GM23248 (cell line): Measurements from ENCODE around the gene GOLGA6D. TPM values are rescaled to one million over a fixed set of nuclear protein-coding genes. Genes with fewer than 3 reads are reported as not detected.
"Not testable (repeated sequence)": the region's sequence is repeated elsewhere in the genome, so short reads cannot be mapped to it uniquely, and the experiment has no call there.

Experiments
- DNase-seq: peaks from one replicate; pipeline ENCODE4 v3.0.0-alpha.2; 2015
- H2AFZ ChIP-seq: fragments of 200-600 bp; sonication (generic); 2 replicates; pipeline ENCODE4 v1.6.1; 2016; ENCODE audit warnings: antibody characterized with exemption
- H3F3A ChIP-seq: fragments of 200-600 bp; sonication (generic); 2 replicates; pipeline ENCODE4 v1.6.1; 2016; ENCODE audit warnings: mild to moderate bottlenecking, antibody characterized with exemption, mixed run types; ENCODE audit not compliant: insufficient read depth
- H3K27ac ChIP-seq: fragments of 200-600 bp; sonication (generic); 2 replicates; pipeline ENCODE4 v1.5.1; 2016; ENCODE audit warnings: mild to moderate bottlenecking
- H3K27me3 ChIP-seq: fragments of 200-600 bp; sonication (generic); replicated peaks from 2 replicates; pipeline ENCODE4 v1.6.1; 2016; ENCODE audit warnings: mild to moderate bottlenecking; ENCODE audit not compliant: insufficient read depth
- H3K36me3 ChIP-seq: fragments of 200-600 bp; sonication (generic); 2 replicates; pipeline ENCODE4 v1.6.1; 2016; ENCODE audit warnings: low read depth, mild to moderate bottlenecking
- H3K4me1 ChIP-seq: fragments of 200-600 bp; sonication (generic); 2 replicates; pipeline ENCODE4 v1.6.1; 2016; ENCODE audit warnings: mild to moderate bottlenecking; ENCODE audit not compliant: insufficient read depth
- H3K4me2 ChIP-seq: fragments of 200-600 bp; sonication (generic); one replicate; pipeline ENCODE4 v1.6.1; 2016; ENCODE audit warnings: mild to moderate bottlenecking; ENCODE audit not compliant: unreplicated experiment
- H3K4me3 ChIP-seq: fragments of 200-600 bp; sonication (generic); 2 replicates; pipeline ENCODE4 v1.5.1; 2016; ENCODE audit warnings: mild to moderate bottlenecking
- H3K79me2 ChIP-seq: fragments of 200-600 bp; sonication (generic); 2 replicates; pipeline ENCODE4 v1.6.1; 2016; ENCODE audit warnings: mild to moderate bottlenecking; ENCODE audit not compliant: insufficient read depth
- H3K9ac ChIP-seq: fragments of 200-600 bp; sonication (generic); 2 replicates; pipeline ENCODE4 v1.6.1; 2016; ENCODE audit warnings: mild to moderate bottlenecking
- H3K9me2 ChIP-seq: fragments of 200-600 bp; sonication (generic); 2 replicates; pipeline ENCODE4 v1.6.1; 2016; ENCODE audit warnings: mixed run types, mild to moderate bottlenecking, moderate library complexity; ENCODE audit not compliant: insufficient read depth
- H3K9me3 ChIP-seq: fragments of 200-600 bp; sonication (generic); one replicate; pipeline ENCODE4 v1.6.1; 2017; ENCODE audit warnings: low read depth
- H4K20me1 ChIP-seq: fragments of 200-600 bp; sonication (generic); 2 replicates; pipeline ENCODE4 v1.6.0; 2016; ENCODE audit not compliant: insufficient read depth
- EZH2 ChIP-seq: fragments of 200-600 bp; sonication (generic); IDR thresholded peaks from 2 replicates; pipeline ENCODE4 v1.6.1; 2018; ENCODE audit warnings: antibody characterized with exemption, mild to moderate bottlenecking; ENCODE audit not compliant: insufficient read depth, poor library complexity, severe bottlenecking
- EZH2phosphoT487 ChIP-seq: fragments of 200-600 bp; sonication (generic); IDR thresholded peaks from 2 replicates; pipeline ENCODE4 v1.6.1; 2018; ENCODE audit warnings: antibody characterized with exemption, moderate library complexity, mild to moderate bottlenecking, low read depth; ENCODE audit not compliant: insufficient read depth
- WGBS, 2 experiments: methylation state at CpG; one replicate each; pipeline ENCODE4 v1.1.6; 2015 to 2017; ENCODE audit warnings: low lambda C conversion rate in 2 of 2, low coverage in 1 of 2; ENCODE audit errors: missing lambda C conversion rate in 2 of 2; 5-methylcytosine and 5-hydroxymethylcytosine counted together
- in situ Hi-C: fragments of 300-500 bp; cut with MboI; formaldehyde crosslinking; loops from 2 replicates; pipeline ENCODE4 v1.15.0; 2020
- polyA plus RNA-seq: library from polyadenylated mRNA; unstranded; fragments of >200 nt; fragmentation: Nextera tagmentation; extraction: Ambion mirVana; gene quantifications from 2 replicates; pipeline ENCODE4 v1.2.1, GENCODE V29; 2016
- total RNA-seq: library from RNA; depleted of rRNA; stranded (reverse); fragments of >200 nt; shearing (Covaris generic); gene quantifications from 2 replicates; pipeline ENCODE4 v1.2.3, GENCODE V29; 2014

GOLGA6D gene
- total and polyA plus RNA-seq, 2 experiments from 2014 or later = not detected

- in situ Hi-C loops = no loop called here
- H3K9me2 ChIP-seq = no peaks in the 10 kb centered on the region
- no peak overlapping the region for H3K9ac ChIP-seq
- H3K27me3 ChIP-seq = peaks cover 41% of the 10 kb centered on the region
- no peak overlapping the region for H2AFZ ChIP-seq
- H3K36me3 ChIP-seq = no peaks in the 10 kb centered on the region
- no peaks in the 10 kb centered on the region for H4K20me1 ChIP-seq
- H3K4me1 ChIP-seq = no peaks in the 10 kb centered on the region
- no peaks in the 10 kb centered on the region for H3F3A ChIP-seq
- no peak overlapping the region for H3K4me2 ChIP-seq
- no peak for DNase-seq
- no peak overlapping the region for H3K27ac ChIP-seq
- no peak for TF ChIP-seq EZH2phosphoT487
- no peak for TF ChIP-seq EZH2
- H3K9me3 ChIP-seq = no peaks in the 10 kb centered on the region
- H3K79me2 ChIP-seq = no peaks in the 10 kb centered on the region
- WGBS, 2 experiments = 56 to 57% methylated on average over 11 of the region's 11 CpGs
- no peak overlapping the region for H3K4me3 ChIP-seq
These were observed 46.6 kb upstream of the GOLGA6D start for GRCh38 chr15:75235760-75236729.

- no peak overlapping the region for H3K4me2 ChIP-seq
- no peak for DNase-seq
These were observed 45.2 kb upstream of the GOLGA6D start for GRCh38 chr15:75237316-75237982.

GRCh38 chr15:75238150-75238549 lies 44.5 kb upstream of the GOLGA6D start:
- H3F3A ChIP-seq = no peaks in the 10 kb centered on the region
- H3K4me1 ChIP-seq = no peaks in the 10 kb centered on the region
- no peak overlapping the region for H3K4me3 ChIP-seq
- no peak for DNase-seq
- TF ChIP-seq EZH2phosphoT487 (no peak), EZH2 (no peak)
- H4K20me1 ChIP-seq = no peaks in the 10 kb centered on the region
- WGBS, 2 experiments = 33 to 41% methylated on average over 5 of the region's 5 CpGs
- no peak overlapping the region for H3K27ac ChIP-seq
- H3K27me3 ChIP-seq = peaks cover 36% of the 10 kb centered on the region
- no peaks in the 10 kb centered on the region for H3K9me2 ChIP-seq
- in situ Hi-C loops = no loop called here
- H3K36me3 ChIP-seq = no peaks in the 10 kb centered on the region
- H3K4me2 ChIP-seq = no peak overlapping the region
- no peak overlapping the region for H2AFZ ChIP-seq
- H3K79me2 ChIP-seq = no peaks in the 10 kb centered on the region
- no peaks in the 10 kb centered on the region for H3K9me3 ChIP-seq
- no peak overlapping the region for H3K9ac ChIP-seq

More at GRCh38 chr15:75237316-75237982, 45.2 kb upstream of the GOLGA6D start:
- no peaks in the 10 kb centered on the region for H3K4me1 ChIP-seq
- no peaks in the 10 kb centered on the region for H3K36me3 ChIP-seq
- no peaks in the 10 kb centered on the region for H3K9me2 ChIP-seq
- H3K27ac ChIP-seq = no peak overlapping the region
- no peaks in the 10 kb centered on the region for H3F3A ChIP-seq
- no peaks in the 10 kb centered on the region for H3K9me3 ChIP-seq
- TF ChIP-seq EZH2phosphoT487 (no peak), EZH2 (no peak)
- no peaks in the 10 kb centered on the region for H4K20me1 ChIP-seq
- peaks cover 36% of the 10 kb centered on the region for H3K27me3 ChIP-seq
- no peak overlapping the region for H2AFZ ChIP-seq
- 40 to 43% methylated on average over 11 of the region's 11 CpGs for WGBS, 2 experiments
- no peaks in the 10 kb centered on the region for H3K79me2 ChIP-seq
- H3K4me3 ChIP-seq = no peak overlapping the region
- no peak overlapping the region for H3K9ac ChIP-seq
- in situ Hi-C loops = no loop called here

- 84 to 88% methylated on average over 1 of the region's 1 CpG for WGBS, 2 experiments
- H3K4me1 ChIP-seq, H2AFZ ChIP-seq, H3K9me2 ChIP-seq, H3K36me3 ChIP-seq, H3K9me3 ChIP-seq, H3K4me2 ChIP-seq, H3K27ac ChIP-seq, H4K20me1 ChIP-seq, DNase-seq, H3K9ac ChIP-seq, in situ Hi-C loops, H3K79me2 ChIP-seq, H3F3A ChIP-seq, H3K4me3 ChIP-seq: not testable (repeated sequence)
- H3K27me3 ChIP-seq = peaks cover 54% of the 10 kb centered on the region
These were observed 36.9 kb upstream of the GOLGA6D start for GRCh38 chr15:75245741-75246140.

- not testable (repeated sequence) for H3K9me3 ChIP-seq
These were observed 33.6 kb upstream of the GOLGA6D start for GRCh38 chr15:75248991-75249390.

More at GRCh38 chr15:75248991-75249390, 33.6 kb upstream of the GOLGA6D start:
- H3K4me3 ChIP-seq, H3F3A ChIP-seq, H3K9me2 ChIP-seq, DNase-seq, H3K4me1 ChIP-seq, H3K9ac ChIP-seq, H3K4me2 ChIP-seq, H2AFZ ChIP-seq, H3K79me2 ChIP-seq, in situ Hi-C loops, H3K36me3 ChIP-seq, H4K20me1 ChIP-seq, H3K27ac ChIP-seq: not testable (repeated sequence)
- H3K27me3 ChIP-seq = peaks cover 78% of the 10 kb centered on the region
- 55 to 64% methylated on average over 6 of the region's 6 CpGs for WGBS, 2 experiments
